Endothelial cell of umbilical vein (primary cell): ENCODE results near the gene RABGGTA. TPM values are rescaled to one million over a fixed set of nuclear protein-coding genes. Genes with fewer than 3 reads are reported as not detected.

ENCODE experiments used
- BruUV-seq: library from RNA; stranded (reverse); fragments of 400-500 nt; replicated peaks from 2 replicates; lab custom pipeline; 2021; lab: Mats Ljungman, UMichigan
- CTCF ChIA-PET: fragments of 300-600, 350-600 bp; sonication (Branson Sonifier 250); formaldehyde crosslinking; loops from one replicate; lab custom pipeline; 2021; ENCODE audit warnings: antibody characterized with exemption, inconsistent platforms; lab: Charles Lee
- POLR2A ChIA-PET: fragments of 300-600, 350-600 bp; sonication (Branson Sonifier 250); formaldehyde crosslinking; loops from one replicate; lab custom pipeline; 2021; ENCODE audit warnings: antibody characterized with exemption, inconsistent platforms; lab: Charles Lee
- DNase-seq: peaks from one replicate; pipeline ENCODE4 v3.0.0-alpha.2; 2011; ENCODE audit warnings: low read depth, low spot score
- FAIRE-seq: peaks from 2 replicates; lab custom pipeline; 2011; peaks lifted over from hg19 to GRCh38; lab: Jason Lieb, UNC
- H2AFZ ChIP-seq: 2 replicates; pipeline ENCODE4 v1.6.0; 2012; ENCODE audit warnings: low read depth, low read length, control low read depth, inconsistent platforms
- H3K27ac ChIP-seq: 2 replicates; pipeline ENCODE4 v1.5.1; 2011; ENCODE audit warnings: low read depth, mild to moderate bottlenecking, control low read depth, low read length, moderate library complexity; ENCODE audit not compliant: insufficient read depth
- H3K27me3 ChIP-seq, 2 experiments: 2 replicates each; pipeline versions ENCODE4 v1.6.0 to v1.6.1; 2011; ENCODE audit warnings: low read length in 2 of 2, mixed read lengths in 1 of 2; ENCODE audit not compliant: control insufficient read depth in 2 of 2, insufficient read depth in 2 of 2
- H3K36me3 ChIP-seq, 2 experiments: 2 replicates in 1 of 2; 3 replicates in 1 of 2; pipeline ENCODE4 v1.5.1; 2011; ENCODE audit warnings: low read length in 2 of 2, mild to moderate bottlenecking in 1 of 2, moderate library complexity in 1 of 2; ENCODE audit not compliant: control insufficient read depth in 2 of 2, insufficient read depth in 2 of 2; ENCODE audit errors: extremely low read depth in 1 of 2
- H3K4me1 ChIP-seq: 3 replicates; pipeline ENCODE4 v1.5.1; 2011; ENCODE audit warnings: mild to moderate bottlenecking, low read length; ENCODE audit not compliant: control insufficient read depth, insufficient read depth; ENCODE audit errors: extremely low read depth
- H3K4me2 ChIP-seq: 2 replicates; pipeline ENCODE4 v1.6.1; 2011; ENCODE audit warnings: low read length, control low read depth, mixed read lengths; ENCODE audit not compliant: insufficient read depth
- H3K4me3 ChIP-seq, 3 experiments: fragments of 200-600 bp in 1 of 3; sonication (generic), shearing (Covaris generic) in 1 of 3; replicated peaks in 1 of 3; 2 replicates each; pipeline ENCODE4 v1.5.1; 2011 to 2016; ENCODE audit warnings: control low read depth in 3 of 3, low read length in 3 of 3, mild to moderate bottlenecking in 2 of 3, inconsistent platforms in 1 of 3, low read depth in 1 of 3, moderate library complexity in 1 of 3; ENCODE audit not compliant: insufficient read depth in 1 of 3
- H3K79me2 ChIP-seq: 2 replicates; pipeline ENCODE4 v1.6.0; 2012; ENCODE audit warnings: low read length, inconsistent platforms; ENCODE audit not compliant: control insufficient read depth, insufficient read depth
- H3K9ac ChIP-seq: replicated peaks from 2 replicates; pipeline ENCODE3; 2011; ENCODE audit warnings: low read length, control low read depth; ENCODE audit not compliant: insufficient read depth; ENCODE audit errors: extremely low read depth
- H3K9me1 ChIP-seq: replicated peaks from 3 replicates; pipeline ENCODE4 v1.6.0; 2011; ENCODE audit warnings: mild to moderate bottlenecking, low read length; ENCODE audit not compliant: control insufficient read depth, insufficient read depth; ENCODE audit errors: extremely low read depth
- H3K9me3 ChIP-seq: replicated peaks from 2 replicates; pipeline ENCODE4 v1.5.1; 2012; ENCODE audit warnings: low read length, inconsistent platforms; ENCODE audit not compliant: control insufficient read depth, insufficient read depth
- H4K20me1 ChIP-seq: replicated peaks from 2 replicates; pipeline ENCODE3; 2011; ENCODE audit warnings: mild to moderate bottlenecking, low read length; ENCODE audit not compliant: control insufficient read depth, insufficient read depth; ENCODE audit errors: extremely low read depth
- EZH2 ChIP-seq: IDR thresholded peaks from 2 replicates; pipeline ENCODE4 v1.6.1; 2012; ENCODE audit warnings: borderline replicate concordance, low read depth, mild to moderate bottlenecking, moderate library complexity, low read length, inconsistent platforms; ENCODE audit not compliant: severe bottlenecking
- FOS ChIP-seq: IDR thresholded peaks from 2 replicates; pipeline ENCODE4 v1.6.1; 2011; ENCODE audit warnings: mild to moderate bottlenecking, low read length, moderate library complexity, borderline replicate concordance; ENCODE audit not compliant: insufficient read depth
- GATA2 ChIP-seq: IDR thresholded peaks from 2 replicates; pipeline ENCODE4 v1.7.0; 2011; ENCODE audit warnings: low read depth, mild to moderate bottlenecking, moderate library complexity, mixed read lengths, low read length; ENCODE audit not compliant: insufficient read length, insufficient read depth
- JUN ChIP-seq: IDR thresholded peaks from 2 replicates; pipeline ENCODE4 v1.6.1; 2011; ENCODE audit warnings: borderline replicate concordance, low read depth; ENCODE audit not compliant: insufficient read length, insufficient read depth
- MYC ChIP-seq: IDR thresholded peaks from one replicate; pipeline ENCODE4 v1.6.1; 2011; ENCODE audit warnings: mild to moderate bottlenecking, low read depth, low read length
- POLR2A ChIP-seq: IDR thresholded peaks from 2 replicates; pipeline ENCODE4 v1.6.1; 2012; ENCODE audit warnings: low read depth, mild to moderate bottlenecking, control low read depth, low read length
- POLR2AphosphoS5 ChIP-seq: IDR thresholded peaks from 2 replicates; pipeline ENCODE4 v1.6.1; 2012; ENCODE audit warnings: low read depth, mild to moderate bottlenecking, control low read depth, low read length, moderate library complexity; ENCODE audit not compliant: insufficient read depth
- dilution Hi-C: fragments of 300-500 bp; cut with MboI; formaldehyde crosslinking; loops from one replicate; pipeline ENCODE4 v1.15.0; 2019; ENCODE audit warnings: low sequenced_read_pairs; ENCODE audit not compliant: extremely low pct_ligation_motif_present
- intact Hi-C: fragments of 100-400 bp; cut with micrococcal nuclease; formaldehyde crosslinking; loops from one replicate; pipeline ENCODE4 v1.10.0; 2022
- polyA plus RNA-seq, 4 experiments: library from polyadenylated mRNA; depleted of rRNA in 3 of 4; stranded (reverse) in 3 of 4; unstranded in 1 of 4; fragments of >200 nt; gene quantifications; 2 replicates each; pipeline versions ENCODE4 v1.2.1 to v1.2.3, GENCODE V29; 2011 to 2012; ENCODE audit warnings: missing spikeins in 1 of 4
- small RNA-seq: library from RNA; depleted of rRNA; stranded (forward); fragments of <200 nt; gene quantifications from one replicate; pipeline ENCODE3, GENCODE V24; 2012; ENCODE audit warnings: low replicate concordance, low read depth; ENCODE audit not compliant: insufficient read depth, insufficient read length
- total RNA-seq: library from RNA; stranded (reverse); gene quantifications from 2 replicates; pipeline ENCODE4 v1.2.3, GENCODE V29; 2021
- TF ChIP-seq, protein P1 (sequence below): IDR thresholded peaks from 2 replicates; pipeline ENCODE4 v1.6.1; 2011; ENCODE audit not compliant: insufficient read depth, insufficient read length
- TF ChIP-seq, protein P2 (sequence below), 2 donors: IDR thresholded peaks; 1 replicate in 1 of 2; 2 replicates in 1 of 2; pipeline ENCODE4 v1.5.1; 2011; ENCODE audit warnings: low read length in 2 of 2, mild to moderate bottlenecking in 2 of 2, moderate library complexity in 2 of 2, control low read depth in 1 of 2, inconsistent platforms in 1 of 2, low read depth in 1 of 2; ENCODE audit not compliant: insufficient read depth in 1 of 2; ENCODE audit errors: extremely low read depth in 1 of 2

RABGGTA gene
- total and polyA plus RNA-seq, 2 donors (not counting 3 experiments of a cell fraction or from before 2014, with no cell fraction given), result 29.3 to 80.1 TPM

DNA sequence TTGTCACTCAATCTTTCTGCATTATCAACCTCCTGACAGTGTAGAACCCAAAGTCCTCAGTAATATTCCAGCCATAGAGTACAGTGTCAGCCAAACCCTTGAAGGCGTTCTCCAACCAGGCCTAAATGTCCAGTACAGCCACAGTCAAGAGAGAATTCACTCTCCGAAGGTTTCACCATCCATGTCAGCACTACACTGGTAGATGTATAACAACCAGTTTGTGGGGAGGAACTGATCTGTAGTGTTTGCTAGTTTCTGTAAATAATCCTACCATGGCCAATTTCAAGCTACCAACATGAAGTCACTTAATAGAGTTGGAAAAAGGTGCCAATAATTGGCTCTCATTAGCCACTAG lies 55.1 kb downstream of the RABGGTA start:
- no peak for TF ChIP-seq POLR2A
- TF ChIP-seq MYC, result no peak
- TF ChIP-seq, protein P1, sequence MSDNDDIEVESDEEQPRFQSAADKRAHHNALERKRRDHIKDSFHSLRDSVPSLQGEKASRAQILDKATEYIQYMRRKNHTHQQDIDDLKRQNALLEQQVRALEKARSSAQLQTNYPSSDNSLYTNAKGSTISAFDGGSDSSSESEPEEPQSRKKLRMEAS, result no peak
- no peak for TF ChIP-seq GATA2
- no peak for TF ChIP-seq FOS
- no peak for TF ChIP-seq JUN
- TF ChIP-seq POLR2AphosphoS5, result no peak
- TF ChIP-seq, protein P2, sequence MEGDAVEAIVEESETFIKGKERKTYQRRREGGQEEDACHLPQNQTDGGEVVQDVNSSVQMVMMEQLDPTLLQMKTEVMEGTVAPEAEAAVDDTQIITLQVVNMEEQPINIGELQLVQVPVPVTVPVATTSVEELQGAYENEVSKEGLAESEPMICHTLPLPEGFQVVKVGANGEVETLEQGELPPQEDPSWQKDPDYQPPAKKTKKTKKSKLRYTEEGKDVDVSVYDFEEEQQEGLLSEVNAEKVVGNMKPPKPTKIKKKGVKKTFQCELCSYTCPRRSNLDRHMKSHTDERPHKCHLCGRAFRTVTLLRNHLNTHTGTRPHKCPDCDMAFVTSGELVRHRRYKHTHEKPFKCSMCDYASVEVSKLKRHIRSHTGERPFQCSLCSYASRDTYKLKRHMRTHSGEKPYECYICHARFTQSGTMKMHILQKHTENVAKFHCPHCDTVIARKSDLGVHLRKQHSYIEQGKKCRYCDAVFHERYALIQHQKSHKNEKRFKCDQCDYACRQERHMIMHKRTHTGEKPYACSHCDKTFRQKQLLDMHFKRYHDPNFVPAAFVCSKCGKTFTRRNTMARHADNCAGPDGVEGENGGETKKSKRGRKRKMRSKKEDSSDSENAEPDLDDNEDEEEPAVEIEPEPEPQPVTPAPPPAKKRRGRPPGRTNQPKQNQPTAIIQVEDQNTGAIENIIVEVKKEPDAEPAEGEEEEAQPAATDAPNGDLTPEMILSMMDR (IDR thresholded peaks at IDR 0.05; ENCODE audit: extremely low read depth in 1 of 2, insufficient read depth in 1 of 2, low read depth in 1 of 2, low read length in 2 of 2), result no peak
- no peak for TF ChIP-seq EZH2
- no peak overlapping the region for H3K27ac ChIP-seq
- no peak overlapping the region for H3K9ac ChIP-seq
- BruUV-seq, result no TSS peak
- intact Hi-C loops (loop anchor here (1.0 to 5.0 kb wide), 5 partner anchors 26 to 215 kb away; partner anchors contain the start of genes RABGGTA and TINF2), dilution Hi-C loops (no loop called here)
- H3K9me3 ChIP-seq, result no peaks in the 10 kb centered on the region
- H3K4me2 ChIP-seq, result no peak overlapping the region
- peaks cover 11% of the 10 kb centered on the region for H3K4me1 ChIP-seq
- no peak overlapping the region for H3K4me3 ChIP-seq
- H3K79me2 ChIP-seq, result peaks cover 25% of the 10 kb centered on the region
- H3K27me3 ChIP-seq, result no peaks in the 10 kb centered on the region
- H2AFZ ChIP-seq, result no peak overlapping the region
- H3K36me3 ChIP-seq, result peaks cover 2 to 4% of the 10 kb centered on the region in 2 experiments
- CTCF ChIA-PET, result interaction anchor here (0.8 to 4.9 kb wide), 24 partner anchors 8 to 158 kb away, joined by 3 to 71 read pairs (median 6); partner anchors contain the start of genes CIDEB, EMC9, GMPR2 and IPO4
- POLR2A ChIA-PET, result interaction anchor here (0.8 to 3.4 kb wide), 4 partner anchors 9 to 92 kb away, joined by 3 to 21 read pairs (median 6); partner anchors contain the start of genes CIDEB and TINF2
- no peaks in the 10 kb centered on the region for H4K20me1 ChIP-seq
- FAIRE-seq (no peak), DNase-seq (no peak)
- no peaks in the 10 kb centered on the region for H3K9me1 ChIP-seq

Small RNA genes lying within 50 kb of the gene (small RNA-seq; reads per million reads assigned to genes)
- gene MDP1, result not detected

Other genes starting within 250 kb of the RABGGTA start
Only the 30 nearest of the 34 such genes appear.
- gene DCAF11, start 156.8 kb downstream of the RABGGTA start, total RNA-seq, result 32.1 and 38.5 TPM in 2 replicates
- gene DCAF11, start 156.8 kb downstream of the RABGGTA start, polyA plus RNA-seq, result 33.8 and 37.3 TPM in 2 replicates
- gene NRL, start 156.6 kb downstream of the RABGGTA start, total RNA-seq, result 0.62 and 0.71 TPM in 2 replicates
- gene NRL, start 156.6 kb downstream of the RABGGTA start, polyA plus RNA-seq, result 1.1 and 1.9 TPM in 2 replicates
- gene FITM1, start 140.9 kb downstream of the RABGGTA start, total RNA-seq, result not detected in 2 replicates
- 0.54 and 0.81 TPM in 2 replicates for gene FITM1, start 140.9 kb downstream of the RABGGTA start, polyA plus RNA-seq
- 120 and 135 TPM in 2 replicates for gene PSME1, start 135.4 kb downstream of the RABGGTA start, total RNA-seq
- gene PSME1, start 135.4 kb downstream of the RABGGTA start, polyA plus RNA-seq, result 68.1 and 98.1 TPM in 2 replicates
- 19.0 and 21.8 TPM in 2 replicates for gene EMC9, start 130.0 kb downstream of the RABGGTA start, total RNA-seq
- 31.8 and 38.0 TPM in 2 replicates for gene EMC9, start 130.0 kb downstream of the RABGGTA start, polyA plus RNA-seq
- gene PSME2, start 125.0 kb downstream of the RABGGTA start, total RNA-seq, result 107 and 126 TPM in 2 replicates
- 66.5 and 69.8 TPM in 2 replicates for gene PSME2, start 125.0 kb downstream of the RABGGTA start, polyA plus RNA-seq
- 66.5 and 69.7 TPM in 2 replicates for gene RNF31, start 124.1 kb downstream of the RABGGTA start, total RNA-seq
- gene RNF31, start 124.1 kb downstream of the RABGGTA start, polyA plus RNA-seq, result 32.3 TPM in 2 replicates
- 33.2 and 46.1 TPM in 2 replicates for gene IRF9, start 110.3 kb downstream of the RABGGTA start, total RNA-seq
- 44.6 and 55.3 TPM in 2 replicates for gene IRF9, start 110.3 kb downstream of the RABGGTA start, polyA plus RNA-seq
- 29.6 and 33.6 TPM in 2 replicates for gene REC8, start 99.5 kb downstream of the RABGGTA start, total RNA-seq
- gene REC8, start 99.5 kb downstream of the RABGGTA start, polyA plus RNA-seq, result 8.7 and 12.5 TPM in 2 replicates
- 52.6 and 66.5 TPM in 2 replicates for gene IPO4, start 82.8 kb downstream of the RABGGTA start, total RNA-seq
- gene IPO4, start 82.8 kb downstream of the RABGGTA start, polyA plus RNA-seq, result 24.6 and 27.6 TPM in 2 replicates
- gene TM9SF1, start 76.2 kb downstream of the RABGGTA start, total RNA-seq, result 58.5 and 60.7 TPM in 2 replicates
- 64.4 and 71.5 TPM in 2 replicates for gene TM9SF1, start 76.2 kb downstream of the RABGGTA start, polyA plus RNA-seq
- gene TSSK4, start 65.9 kb downstream of the RABGGTA start, total RNA-seq, result 0.42 and 0.74 TPM in 2 replicates
- 0.10 TPM in 1 of 2 replicates, not detected in the other for gene TSSK4, start 65.9 kb downstream of the RABGGTA start, polyA plus RNA-seq
- 39.7 and 40.9 TPM in 2 replicates for gene CHMP4A, start 58.1 kb downstream of the RABGGTA start, total RNA-seq
- 32.6 and 46.4 TPM in 2 replicates for gene CHMP4A, start 58.1 kb downstream of the RABGGTA start, polyA plus RNA-seq
- gene MDP1, start 55.5 kb downstream of the RABGGTA start, total RNA-seq, result 8.1 and 9.9 TPM in 2 replicates
- gene MDP1, start 55.5 kb downstream of the RABGGTA start, polyA plus RNA-seq, result 21.4 and 22.7 TPM in 2 replicates
- gene NEDD8, start 39.2 kb downstream of the RABGGTA start, total RNA-seq, result 243 and 261 TPM in 2 replicates
- 316 and 329 TPM in 2 replicates for gene NEDD8, start 39.2 kb downstream of the RABGGTA start, polyA plus RNA-seq
- 58.1 and 62.4 TPM in 2 replicates for gene GMPR2, start 38.7 kb downstream of the RABGGTA start, total RNA-seq
- gene GMPR2, start 38.7 kb downstream of the RABGGTA start, polyA plus RNA-seq, result 50.0 and 61.8 TPM in 2 replicates
- gene TINF2, start 29.0 kb downstream of the RABGGTA start, total RNA-seq, result 53.7 and 58.5 TPM in 2 replicates
- 34.4 and 44.2 TPM in 2 replicates for gene TINF2, start 29.0 kb downstream of the RABGGTA start, polyA plus RNA-seq
- gene TGM1, start 8.4 kb downstream of the RABGGTA start, total RNA-seq, result 3.4 and 3.9 TPM in 2 replicates
- gene TGM1, start 8.4 kb downstream of the RABGGTA start, polyA plus RNA-seq, result 1.0 and 2.1 TPM in 2 replicates
- gene DHRS1, start 28.2 kb upstream of the RABGGTA start, total RNA-seq, result 18.0 and 20.0 TPM in 2 replicates
- gene DHRS1, start 28.2 kb upstream of the RABGGTA start, polyA plus RNA-seq, result 69.5 and 70.2 TPM in 2 replicates
- 30.9 and 31.0 TPM in 2 replicates for gene NOP9, start 28.3 kb upstream of the RABGGTA start, total RNA-seq
- gene NOP9, start 28.3 kb upstream of the RABGGTA start, polyA plus RNA-seq, result 16.2 and 16.3 TPM in 2 replicates
- gene CIDEB, start 36.4 kb upstream of the RABGGTA start, total RNA-seq, result 4.6 and 5.2 TPM in 2 replicates
- 7.2 and 14.9 TPM in 2 replicates for gene CIDEB, start 36.4 kb upstream of the RABGGTA start, polyA plus RNA-seq
- gene LTB4R2, start 38.5 kb upstream of the RABGGTA start, total RNA-seq, result 9.1 and 13.1 TPM in 2 replicates
- 5.5 and 7.6 TPM in 2 replicates for gene LTB4R2, start 38.5 kb upstream of the RABGGTA start, polyA plus RNA-seq
- gene LTB4R, start 39.9 kb upstream of the RABGGTA start, total RNA-seq, result 6.2 and 10.5 TPM in 2 replicates
- 9.1 and 11.7 TPM in 2 replicates for gene LTB4R, start 39.9 kb upstream of the RABGGTA start, polyA plus RNA-seq
- 84.0 and 87.0 TPM in 2 replicates for gene ADCY4, start 63.5 kb upstream of the RABGGTA start, total RNA-seq
- 81.6 and 101 TPM in 2 replicates for gene ADCY4, start 63.5 kb upstream of the RABGGTA start, polyA plus RNA-seq
- gene RIPK3, start 68.4 kb upstream of the RABGGTA start, total RNA-seq, result 5.1 and 9.0 TPM in 2 replicates
- gene RIPK3, start 68.4 kb upstream of the RABGGTA start, polyA plus RNA-seq, result 2.4 and 3.1 TPM in 2 replicates
- gene NFATC4, start 96.6 kb upstream of the RABGGTA start, total RNA-seq, result 88.1 and 88.5 TPM in 2 replicates
- gene NFATC4, start 96.6 kb upstream of the RABGGTA start, polyA plus RNA-seq, result 79.5 and 94.8 TPM in 2 replicates
- gene NYNRIN, start 127.4 kb upstream of the RABGGTA start, total RNA-seq, result 42.8 and 45.1 TPM in 2 replicates
- gene NYNRIN, start 127.4 kb upstream of the RABGGTA start, polyA plus RNA-seq, result 37.2 and 38.8 TPM in 2 replicates
- gene CBLN3, start 158.1 kb upstream of the RABGGTA start, total RNA-seq, result 5.0 and 8.6 TPM in 2 replicates
- gene CBLN3, start 158.1 kb upstream of the RABGGTA start, polyA plus RNA-seq, result 7.8 and 7.9 TPM in 2 replicates
- gene KHNYN, start 158.4 kb upstream of the RABGGTA start, total RNA-seq, result 63.3 and 66.7 TPM in 2 replicates
- 25.2 and 25.4 TPM in 2 replicates for gene KHNYN, start 158.4 kb upstream of the RABGGTA start, polyA plus RNA-seq
- 38.6 and 40.2 TPM in 2 replicates for gene SDR39U1, start 171.2 kb upstream of the RABGGTA start, total RNA-seq
- gene SDR39U1, start 171.2 kb upstream of the RABGGTA start, polyA plus RNA-seq, result 72.6 and 89.8 TPM in 2 replicates